Prostate gland (tissue), 2 donors: ENCODE data around the gene ERG.

Source experiments
- POLR2AphosphoS5 ChIP-seq: sonication (generic); formaldehyde crosslinking; IDR thresholded peaks from one replicate; pipeline ENCODE4 v1.6.1; 2017; ENCODE audit warnings: antibody characterized with exemption
- TF ChIP-seq, protein P1 (sequence below), 4 experiments: fragments of 200-600 bp in 2 of 4; fragments of 450-650 bp in 2 of 4; sonication (generic) in 2 of 4; IDR thresholded peaks; 1 replicate in 3 of 4; 2 replicates in 1 of 4; pipeline ENCODE4 v1.5.1; 2016 to 2019; ENCODE audit warnings: antibody characterized with exemption in 4 of 4, mild to moderate bottlenecking in 2 of 4, moderate library complexity in 2 of 4

DNA sequence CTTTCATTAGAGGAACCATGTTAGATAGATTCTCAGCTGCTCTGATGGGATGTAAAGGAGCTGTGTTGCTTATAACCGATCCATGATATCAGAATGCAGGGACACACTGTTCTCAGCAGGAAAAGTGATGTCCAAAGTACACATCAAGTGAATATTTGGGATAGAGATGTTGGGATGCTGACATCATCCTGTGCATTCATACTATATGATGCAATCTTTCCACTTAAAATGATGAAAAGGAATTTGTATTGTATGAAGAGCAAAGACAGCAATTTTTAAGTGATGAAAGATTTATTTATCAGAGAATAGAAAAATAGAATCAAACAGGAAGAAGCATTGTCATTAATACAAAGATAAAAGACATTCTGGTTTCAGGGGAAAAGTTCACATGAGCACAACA is 110.1 kb downstream of the ERG start:
- TF ChIP-seq, protein P1, sequence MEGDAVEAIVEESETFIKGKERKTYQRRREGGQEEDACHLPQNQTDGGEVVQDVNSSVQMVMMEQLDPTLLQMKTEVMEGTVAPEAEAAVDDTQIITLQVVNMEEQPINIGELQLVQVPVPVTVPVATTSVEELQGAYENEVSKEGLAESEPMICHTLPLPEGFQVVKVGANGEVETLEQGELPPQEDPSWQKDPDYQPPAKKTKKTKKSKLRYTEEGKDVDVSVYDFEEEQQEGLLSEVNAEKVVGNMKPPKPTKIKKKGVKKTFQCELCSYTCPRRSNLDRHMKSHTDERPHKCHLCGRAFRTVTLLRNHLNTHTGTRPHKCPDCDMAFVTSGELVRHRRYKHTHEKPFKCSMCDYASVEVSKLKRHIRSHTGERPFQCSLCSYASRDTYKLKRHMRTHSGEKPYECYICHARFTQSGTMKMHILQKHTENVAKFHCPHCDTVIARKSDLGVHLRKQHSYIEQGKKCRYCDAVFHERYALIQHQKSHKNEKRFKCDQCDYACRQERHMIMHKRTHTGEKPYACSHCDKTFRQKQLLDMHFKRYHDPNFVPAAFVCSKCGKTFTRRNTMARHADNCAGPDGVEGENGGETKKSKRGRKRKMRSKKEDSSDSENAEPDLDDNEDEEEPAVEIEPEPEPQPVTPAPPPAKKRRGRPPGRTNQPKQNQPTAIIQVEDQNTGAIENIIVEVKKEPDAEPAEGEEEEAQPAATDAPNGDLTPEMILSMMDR (IDR thresholded peaks at IDR 0.05), result no peak
- no peak for TF ChIP-seq POLR2AphosphoS5
